NB4 (cell line): Measurements from ENCODE around the gene GPR176.

Experiments used
- MAX ChIP-seq: IDR thresholded peaks from 2 replicates; pipeline ENCODE4 v1.6.1; 2011; ENCODE audit warnings: low read depth, low read length
- POLR2A ChIP-seq: IDR thresholded peaks from 2 replicates; pipeline ENCODE4 v1.6.1; 2011; ENCODE audit warnings: mild to moderate bottlenecking; ENCODE audit not compliant: insufficient read length; ENCODE audit errors: extremely low read depth
- TF ChIP-seq, protein P1 (sequence below): IDR thresholded peaks from one replicate; pipeline ENCODE4 v1.5.1; 2012; ENCODE audit warnings: low read depth, low read length

DNA sequence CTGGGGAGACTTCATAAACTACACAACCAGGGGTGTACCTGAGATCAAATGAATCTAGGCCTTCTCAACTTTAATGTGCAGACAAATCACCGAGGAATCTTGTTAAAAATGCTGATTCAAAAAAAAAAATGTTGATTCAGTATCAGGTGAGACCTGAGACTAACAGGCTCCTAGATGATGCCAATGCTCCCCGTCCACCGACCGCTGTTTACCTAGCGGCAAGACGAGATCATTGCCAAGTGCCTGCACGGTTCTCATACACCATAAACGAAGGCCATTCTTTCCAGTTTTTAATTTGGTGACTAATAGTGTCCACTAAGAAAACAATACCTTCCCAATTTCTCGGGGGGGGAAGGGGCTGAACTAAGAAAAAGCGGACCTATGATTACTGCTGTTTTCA, 134.9 kb downstream of the GPR176 start:
- TF ChIP-seq, protein P1, sequence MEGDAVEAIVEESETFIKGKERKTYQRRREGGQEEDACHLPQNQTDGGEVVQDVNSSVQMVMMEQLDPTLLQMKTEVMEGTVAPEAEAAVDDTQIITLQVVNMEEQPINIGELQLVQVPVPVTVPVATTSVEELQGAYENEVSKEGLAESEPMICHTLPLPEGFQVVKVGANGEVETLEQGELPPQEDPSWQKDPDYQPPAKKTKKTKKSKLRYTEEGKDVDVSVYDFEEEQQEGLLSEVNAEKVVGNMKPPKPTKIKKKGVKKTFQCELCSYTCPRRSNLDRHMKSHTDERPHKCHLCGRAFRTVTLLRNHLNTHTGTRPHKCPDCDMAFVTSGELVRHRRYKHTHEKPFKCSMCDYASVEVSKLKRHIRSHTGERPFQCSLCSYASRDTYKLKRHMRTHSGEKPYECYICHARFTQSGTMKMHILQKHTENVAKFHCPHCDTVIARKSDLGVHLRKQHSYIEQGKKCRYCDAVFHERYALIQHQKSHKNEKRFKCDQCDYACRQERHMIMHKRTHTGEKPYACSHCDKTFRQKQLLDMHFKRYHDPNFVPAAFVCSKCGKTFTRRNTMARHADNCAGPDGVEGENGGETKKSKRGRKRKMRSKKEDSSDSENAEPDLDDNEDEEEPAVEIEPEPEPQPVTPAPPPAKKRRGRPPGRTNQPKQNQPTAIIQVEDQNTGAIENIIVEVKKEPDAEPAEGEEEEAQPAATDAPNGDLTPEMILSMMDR, result no peak
- TF ChIP-seq POLR2A (no peak), MAX (no peak)
